ENCODE results near the gene ILDR2.
"Not testable (repeated sequence)": the region's sequence is repeated elsewhere in the genome, so short reads cannot be mapped to it uniquely, and the experiment has no call there.

Gene ILDR2

DNA sequence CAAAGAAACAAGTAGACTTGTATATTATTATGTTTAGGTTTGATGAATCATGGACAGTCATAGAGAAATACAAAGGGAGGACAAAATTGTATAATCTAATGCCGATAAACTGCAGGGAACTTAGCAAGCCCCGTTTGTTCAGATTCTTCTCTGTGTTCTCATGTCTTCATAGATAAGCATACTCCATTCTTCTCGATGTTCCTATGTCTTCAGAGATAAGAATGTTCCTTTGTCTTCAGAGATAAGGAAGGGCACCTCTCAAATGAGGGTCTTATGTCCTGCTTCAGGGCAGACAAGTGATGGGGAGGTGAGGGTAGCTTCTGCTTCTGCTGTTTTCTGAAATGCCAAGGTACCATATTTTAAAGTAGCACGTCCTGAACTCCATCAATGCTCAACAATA lies 79.6 kb downstream of the ILDR2 start:
- H3K9ac ChIP-seq (ENCODE audit: low read depth in 1 of 2, low read length in 2 of 2) = no peak overlapping the region
- H3K4me3 ChIP-seq (ENCODE audit: low read length in 2 of 2) = no peak overlapping the region
- H3K9me3 ChIP-seq (ENCODE audit: control insufficient read depth in 2 of 2, low read length in 2 of 2) = peaks cover 0 to 2% of the 10 kb centered on the region in 2 donors
- no peaks in the 10 kb centered on the region for H3K27me3 ChIP-seq (ENCODE audit: control insufficient read depth in 2 of 2, insufficient read depth in 2 of 2, low read length in 2 of 2)
- no peak overlapping the region for H3K27ac ChIP-seq (ENCODE audit: low read depth in 2 of 2, low read length in 2 of 2)
- no peaks in the 10 kb centered on the region for H3K36me3 ChIP-seq (ENCODE audit: control insufficient read depth in 2 of 2, insufficient read depth in 2 of 2, low read length in 2 of 2)
- H3K4me1 ChIP-seq (ENCODE audit: control insufficient read depth in 2 of 2, insufficient read depth in 2 of 2, low read length in 2 of 2) = no peaks in the 10 kb centered on the region

DNA sequence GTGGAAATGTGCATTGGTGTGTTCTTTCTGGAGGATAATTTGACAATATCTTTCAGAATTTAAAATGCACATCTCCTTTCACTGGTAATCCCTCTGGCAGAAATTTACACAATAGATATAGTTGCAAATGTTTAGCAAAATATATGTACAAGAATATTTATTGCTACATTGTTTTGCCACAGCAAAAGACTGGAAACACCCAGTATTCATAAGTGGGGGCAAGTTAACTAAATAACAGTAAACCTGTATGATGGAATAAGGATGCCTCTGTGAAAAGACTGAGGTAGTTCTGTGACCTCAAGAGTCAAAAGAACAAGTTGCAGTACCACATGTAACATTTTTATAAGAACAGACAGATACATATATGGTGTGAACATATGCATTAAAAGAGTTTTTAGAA lies 85.6 kb downstream of the ILDR2 start:
- Histone ChIP-seq H3K27me3 (ENCODE audit: control insufficient read depth in 2 of 2, insufficient read depth in 2 of 2, low read length in 2 of 2) (peaks cover 1 to 8% of the 10 kb centered on the region in 2 donors), H3K4me1 (ENCODE audit: control insufficient read depth in 2 of 2, insufficient read depth in 2 of 2, low read length in 2 of 2) (no peaks in the 10 kb centered on the region), H3K36me3 (ENCODE audit: control insufficient read depth in 2 of 2, insufficient read depth in 2 of 2, low read length in 2 of 2) (no peaks in the 10 kb centered on the region), H3K4me3 (ENCODE audit: low read length in 2 of 2) (no peak overlapping the region), H3K27ac (ENCODE audit: low read depth in 2 of 2, low read length in 2 of 2) (no peak overlapping the region), H3K9me3 (ENCODE audit: control insufficient read depth in 2 of 2, low read length in 2 of 2) (no peaks in the 10 kb centered on the region), H3K9ac (ENCODE audit: low read depth in 1 of 2, low read length in 2 of 2) (no peak overlapping the region)

DNA sequence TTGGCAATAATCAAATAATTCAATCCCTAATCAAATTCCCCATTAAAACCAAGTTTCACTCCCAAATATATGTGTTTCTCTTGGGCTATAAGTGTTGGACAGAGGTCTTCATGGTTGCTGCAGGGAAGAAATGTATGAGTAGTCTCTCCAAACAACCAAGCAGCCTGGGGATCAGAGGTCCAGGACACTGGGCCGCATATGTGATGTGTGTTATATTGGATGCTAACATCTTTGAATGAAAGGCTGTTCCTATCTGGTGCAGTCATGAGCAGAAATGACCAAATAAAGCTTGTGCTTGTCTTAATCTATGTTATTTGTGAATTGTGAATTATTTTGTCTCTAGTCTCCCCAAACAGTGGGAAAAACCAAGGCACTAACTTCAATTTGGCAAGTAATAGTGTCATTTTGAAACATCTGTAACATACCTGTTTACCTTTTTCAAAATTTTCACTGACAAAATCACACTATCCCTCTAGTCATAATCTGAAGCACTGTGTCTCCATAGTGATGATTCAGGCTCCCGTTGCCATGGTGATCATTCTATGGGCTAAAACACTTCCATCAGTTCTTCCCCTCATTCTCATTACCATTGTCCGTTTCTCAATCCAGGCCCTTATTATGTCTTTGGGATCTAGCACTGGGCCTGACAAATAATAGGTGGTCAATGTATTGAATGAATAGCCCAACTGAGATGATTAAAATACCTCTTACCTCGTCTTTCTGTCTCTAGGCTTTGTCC lies 86.8 kb downstream of the ILDR2 start:
- H3K9me3 ChIP-seq (ENCODE audit: control insufficient read depth in 2 of 2, low read length in 2 of 2) = no peaks in the 10 kb centered on the region
- peaks cover 0 to 4% of the 10 kb centered on the region in 2 donors for H3K4me1 ChIP-seq (ENCODE audit: control insufficient read depth in 2 of 2, insufficient read depth in 2 of 2, low read length in 2 of 2)

DNA sequence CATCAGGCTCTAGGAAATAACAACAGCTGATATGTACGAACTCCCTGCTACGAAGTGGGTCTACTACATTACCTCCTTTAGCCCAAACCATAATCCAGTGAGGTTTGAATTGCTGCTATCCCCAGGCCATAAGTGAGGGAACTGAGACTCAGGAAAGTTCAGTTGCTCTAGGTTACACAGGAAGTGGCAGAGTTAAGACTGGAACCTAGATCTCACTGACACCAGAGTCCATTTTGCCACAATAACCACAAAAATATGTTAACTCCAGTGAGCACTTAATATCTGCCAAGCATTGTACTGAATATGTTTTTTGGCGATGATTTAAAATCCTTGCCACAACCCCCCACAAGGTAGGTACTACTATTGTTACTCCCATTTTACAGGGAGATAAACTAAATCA lies 90.4 kb downstream of the ILDR2 start:
- no peak overlapping the region for H3K27ac ChIP-seq (ENCODE audit: low read depth in 2 of 2, low read length in 2 of 2)
- no peaks in the 10 kb centered on the region for H3K36me3 ChIP-seq (ENCODE audit: control insufficient read depth in 2 of 2, insufficient read depth in 2 of 2, low read length in 2 of 2)
- H3K9ac ChIP-seq (ENCODE audit: low read depth in 1 of 2, low read length in 2 of 2) = no peak overlapping the region
- H3K9me3 ChIP-seq (ENCODE audit: control insufficient read depth in 2 of 2, low read length in 2 of 2) = no peaks in the 10 kb centered on the region
- H3K27me3 ChIP-seq (ENCODE audit: control insufficient read depth in 2 of 2, insufficient read depth in 2 of 2, low read length in 2 of 2) = peaks cover 12 to 16% of the 10 kb centered on the region in 2 donors
- H3K4me3 ChIP-seq (ENCODE audit: low read length in 2 of 2) = no peak overlapping the region
- H3K4me1 ChIP-seq (ENCODE audit: control insufficient read depth in 2 of 2, insufficient read depth in 2 of 2, low read length in 2 of 2) = peaks cover 0 to 4% of the 10 kb centered on the region in 2 donors

More for the DNA sequence above, 86.8 kb downstream of the ILDR2 start:
- Histone ChIP-seq H3K27ac (ENCODE audit: low read depth in 2 of 2, low read length in 2 of 2) (no peak overlapping the region), H3K9ac (ENCODE audit: low read depth in 1 of 2, low read length in 2 of 2) (no peak overlapping the region), H3K36me3 (ENCODE audit: control insufficient read depth in 2 of 2, insufficient read depth in 2 of 2, low read length in 2 of 2) (no peaks in the 10 kb centered on the region), H3K4me3 (ENCODE audit: low read length in 2 of 2) (no peak overlapping the region), H3K27me3 (ENCODE audit: control insufficient read depth in 2 of 2, insufficient read depth in 2 of 2, low read length in 2 of 2) (peaks cover 11 to 14% of the 10 kb centered on the region in 2 donors)

DNA sequence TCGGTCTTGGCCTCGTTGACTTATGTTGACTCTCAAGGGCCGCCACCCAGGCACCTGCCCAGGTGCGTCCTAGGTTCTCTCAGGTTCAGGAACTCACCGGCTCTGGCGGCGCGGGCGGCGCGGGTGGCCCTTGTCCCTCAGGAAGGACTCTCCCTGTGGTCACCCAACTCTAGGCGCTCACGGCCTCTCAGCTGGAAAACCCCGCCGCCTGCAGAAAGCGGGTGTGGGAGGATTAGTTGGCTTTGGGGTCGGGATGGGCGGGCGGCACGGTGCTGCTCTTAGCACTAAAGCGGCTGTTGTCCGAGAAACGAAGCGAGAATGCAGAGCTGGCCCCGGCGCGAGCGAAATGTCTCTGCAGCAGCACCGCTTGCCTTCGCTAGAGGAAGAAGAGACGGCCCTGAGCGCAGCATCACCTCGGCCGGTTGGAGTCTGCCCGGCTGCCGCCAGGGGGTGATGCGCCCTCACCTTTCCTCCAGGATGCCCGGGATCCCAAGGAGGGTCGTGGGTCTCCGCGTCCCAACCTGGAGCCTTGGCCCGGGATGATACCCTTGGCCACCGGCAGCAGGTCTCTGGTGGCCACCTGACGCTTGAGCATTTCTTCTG lies 91.2 kb downstream of the ILDR2 start:
- H3K27ac ChIP-seq (ENCODE audit: low read depth in 2 of 2, low read length in 2 of 2) = no peak overlapping the region
- peak overlapping the region in 1 of 2 donors; percentile 36 for H3K4me3 ChIP-seq (ENCODE audit: low read length in 2 of 2)
- no peaks in the 10 kb centered on the region for H3K36me3 ChIP-seq (ENCODE audit: control insufficient read depth in 2 of 2, insufficient read depth in 2 of 2, low read length in 2 of 2)
- no peak overlapping the region for H3K9ac ChIP-seq (ENCODE audit: low read depth in 1 of 2, low read length in 2 of 2)
- H3K27me3 ChIP-seq (ENCODE audit: control insufficient read depth in 2 of 2, insufficient read depth in 2 of 2, low read length in 2 of 2) = peaks cover 12 to 16% of the 10 kb centered on the region in 2 donors
- H3K4me1 ChIP-seq (ENCODE audit: control insufficient read depth in 2 of 2, insufficient read depth in 2 of 2, low read length in 2 of 2) = peaks cover 0 to 4% of the 10 kb centered on the region in 2 donors
- H3K9me3 ChIP-seq (ENCODE audit: control insufficient read depth in 2 of 2, low read length in 2 of 2) = no peaks in the 10 kb centered on the region

DNA sequence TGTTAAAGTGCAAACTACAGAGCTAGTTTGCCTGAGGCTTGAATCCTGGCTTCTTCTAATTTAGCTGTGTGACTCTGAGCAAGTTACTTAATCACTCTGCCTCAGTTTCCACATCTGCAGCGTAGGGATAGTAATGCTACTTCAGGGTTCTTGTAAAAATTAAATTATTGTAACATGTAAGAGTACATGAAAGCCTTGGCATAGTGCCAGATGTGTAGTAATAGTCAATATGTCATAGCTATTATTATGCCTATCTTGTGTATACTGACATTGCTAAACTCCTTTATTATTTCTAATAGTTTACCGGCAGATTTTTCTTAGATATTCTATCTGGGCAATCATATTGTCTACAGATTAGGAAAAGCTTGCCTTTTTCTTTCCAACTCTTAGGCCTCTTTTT lies 92.4 kb downstream of the ILDR2 start:
- H3K27ac ChIP-seq (ENCODE audit: low read depth in 2 of 2, low read length in 2 of 2) = no peak overlapping the region
- H3K4me3 ChIP-seq (ENCODE audit: low read length in 2 of 2) = no peak overlapping the region
- peaks cover 12 to 16% of the 10 kb centered on the region in 2 donors for H3K27me3 ChIP-seq (ENCODE audit: control insufficient read depth in 2 of 2, insufficient read depth in 2 of 2, low read length in 2 of 2)

DNA sequence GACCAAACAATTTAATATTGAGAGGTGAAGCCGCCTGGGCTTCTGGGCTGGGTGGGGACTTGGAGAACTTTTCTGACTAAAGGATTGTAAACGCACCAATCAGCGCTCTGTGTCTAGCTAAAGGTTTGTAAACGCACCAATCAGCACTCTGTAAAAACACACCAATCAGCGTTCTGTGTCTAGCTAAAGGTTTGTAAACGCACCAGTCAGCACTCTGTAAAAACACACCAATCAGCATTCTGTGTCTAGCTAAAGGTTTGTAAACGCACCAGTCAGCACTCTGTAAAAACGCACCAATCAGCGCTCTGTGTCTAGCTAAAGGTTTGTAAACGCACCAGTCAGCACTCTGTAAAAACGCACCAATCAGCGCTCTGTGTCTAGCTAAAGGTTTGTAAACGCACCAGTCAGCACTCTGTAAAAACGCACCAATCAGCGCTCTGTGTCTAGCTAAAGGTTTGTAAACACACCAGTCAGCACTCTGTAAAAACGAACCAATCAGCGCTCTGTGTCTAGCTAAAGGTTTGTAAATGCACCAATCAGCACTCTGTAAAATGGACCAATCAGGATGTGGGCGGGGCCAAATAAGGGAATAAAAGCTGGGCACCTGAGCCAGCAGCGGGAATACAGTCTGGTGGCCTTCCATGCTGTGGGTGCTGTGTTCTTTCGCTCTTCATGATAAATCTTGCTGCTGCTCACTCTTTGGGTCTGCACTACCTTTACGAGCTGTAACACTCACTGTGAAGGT lies 97.0 kb downstream of the ILDR2 start:
- H3K9me3 ChIP-seq (ENCODE audit: control insufficient read depth in 2 of 2, low read length in 2 of 2); H3K9ac ChIP-seq (ENCODE audit: low read depth in 1 of 2, low read length in 2 of 2); H3K27ac ChIP-seq (ENCODE audit: low read depth in 2 of 2, low read length in 2 of 2): not testable (repeated sequence)

More for the DNA sequence above, 92.4 kb downstream of the ILDR2 start:
- H3K36me3 ChIP-seq (ENCODE audit: control insufficient read depth in 2 of 2, insufficient read depth in 2 of 2, low read length in 2 of 2) = no peaks in the 10 kb centered on the region
- H3K9ac ChIP-seq (ENCODE audit: low read depth in 1 of 2, low read length in 2 of 2) = no peak overlapping the region
- H3K9me3 ChIP-seq (ENCODE audit: control insufficient read depth in 2 of 2, low read length in 2 of 2) = no peaks in the 10 kb centered on the region
- H3K4me1 ChIP-seq (ENCODE audit: control insufficient read depth in 2 of 2, insufficient read depth in 2 of 2, low read length in 2 of 2) = peaks cover 0 to 4% of the 10 kb centered on the region in 2 donors

DNA sequence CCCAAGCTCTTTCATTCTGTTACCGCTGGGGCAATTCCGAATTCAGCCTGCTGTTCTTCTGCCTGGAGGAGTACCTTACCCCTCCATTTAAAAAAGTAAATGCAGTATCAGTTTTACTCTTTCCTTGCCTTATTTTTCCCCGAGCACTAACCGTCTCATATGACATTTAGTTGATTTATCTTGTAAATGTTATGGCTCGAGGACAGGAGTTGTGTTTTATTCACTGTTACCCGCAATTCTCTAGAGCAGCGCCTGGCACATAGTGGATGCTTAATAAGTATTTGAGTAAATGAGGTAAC lies 98.9 kb downstream of the ILDR2 start:
- Histone ChIP-seq H3K36me3 (ENCODE audit: control insufficient read depth in 2 of 2, insufficient read depth in 2 of 2, low read length in 2 of 2) (no peaks in the 10 kb centered on the region), H3K27me3 (ENCODE audit: control insufficient read depth in 2 of 2, insufficient read depth in 2 of 2, low read length in 2 of 2) (no peaks in the 10 kb centered on the region), H3K4me3 (ENCODE audit: low read length in 2 of 2) (peak overlapping the region; percentile 78 to 88), H3K9me3 (ENCODE audit: control insufficient read depth in 2 of 2, low read length in 2 of 2) (no peaks in the 10 kb centered on the region), H3K27ac (ENCODE audit: low read depth in 2 of 2, low read length in 2 of 2) (no peak overlapping the region), H3K9ac (ENCODE audit: low read depth in 1 of 2, low read length in 2 of 2) (peak overlapping the region; percentile 28 to 80), H3K4me1 (ENCODE audit: control insufficient read depth in 2 of 2, insufficient read depth in 2 of 2, low read length in 2 of 2) (peaks cover 4 to 5% of the 10 kb centered on the region in 2 donors)

More for the DNA sequence above, 97.0 kb downstream of the ILDR2 start:
- not testable (repeated sequence) for H3K27me3 ChIP-seq (ENCODE audit: control insufficient read depth in 2 of 2, insufficient read depth in 2 of 2, low read length in 2 of 2); H3K36me3 ChIP-seq (ENCODE audit: control insufficient read depth in 2 of 2, insufficient read depth in 2 of 2, low read length in 2 of 2); H3K4me1 ChIP-seq (ENCODE audit: control insufficient read depth in 2 of 2, insufficient read depth in 2 of 2, low read length in 2 of 2); H3K4me3 ChIP-seq (ENCODE audit: low read length in 2 of 2)

DNA sequence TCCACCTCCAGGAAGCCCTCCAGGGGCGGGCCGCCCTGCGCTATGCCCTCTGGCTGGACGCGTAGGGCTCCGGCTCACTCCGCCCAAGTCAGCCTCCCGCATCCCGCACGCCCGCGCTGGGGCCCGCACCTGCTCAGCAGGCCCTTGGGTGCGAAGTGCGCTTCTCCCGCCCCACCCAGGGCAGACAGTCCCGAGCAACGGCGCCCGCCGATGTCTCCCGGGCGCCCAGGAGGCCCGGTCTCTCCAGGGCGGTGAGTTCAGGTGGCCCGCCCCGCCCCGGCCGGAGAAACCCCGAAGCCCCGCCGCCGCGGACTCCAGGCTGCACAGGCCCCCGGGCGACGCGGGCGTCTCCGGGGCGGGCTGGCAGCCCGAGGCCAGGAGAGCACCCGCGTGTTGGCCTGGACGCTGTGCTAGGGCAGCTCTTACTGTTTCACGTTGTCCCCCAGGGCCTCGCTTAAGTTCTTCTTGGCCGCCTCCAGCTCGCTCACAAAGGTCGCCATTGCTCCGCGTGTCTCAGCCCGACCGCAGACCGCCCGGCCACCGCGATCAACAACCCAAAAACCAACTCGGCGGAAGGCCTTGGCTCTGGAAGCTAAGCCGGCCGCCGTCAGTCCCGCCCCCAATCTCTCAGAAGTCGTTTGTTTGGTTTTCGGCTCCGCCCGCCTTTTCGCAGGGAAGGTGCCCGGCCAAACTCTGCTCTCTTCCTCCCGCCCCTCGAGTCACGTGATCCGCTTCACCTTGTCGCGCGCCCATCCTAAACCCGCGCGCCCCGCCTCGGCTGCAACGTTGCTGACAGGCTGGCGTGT lies 99.4 kb downstream of the ILDR2 start, which contains the start of gene TADA1:
Gene TADA1 (minus strand): TSS at position 531 of the 806 bp plus-strand sequence. CDS start 31 bp downstream, at position 500.
- Histone ChIP-seq H3K4me1 (ENCODE audit: control insufficient read depth in 2 of 2, insufficient read depth in 2 of 2, low read length in 2 of 2) (peaks cover 4 to 5% of the 10 kb centered on the region in 2 donors), H3K36me3 (ENCODE audit: control insufficient read depth in 2 of 2, insufficient read depth in 2 of 2, low read length in 2 of 2) (no peaks in the 10 kb centered on the region), H3K9me3 (ENCODE audit: control insufficient read depth in 2 of 2, low read length in 2 of 2) (no peaks in the 10 kb centered on the region), H3K27ac (ENCODE audit: low read depth in 2 of 2, low read length in 2 of 2) (peak within 1 kb of the TSS; percentile 95), H3K4me3 (ENCODE audit: low read length in 2 of 2) (peak within 1 kb of the TSS; percentile 78 to 88), H3K27me3 (ENCODE audit: control insufficient read depth in 2 of 2, insufficient read depth in 2 of 2, low read length in 2 of 2) (no peaks in the 10 kb centered on the region), H3K9ac (ENCODE audit: low read depth in 1 of 2, low read length in 2 of 2) (peak within 1 kb of the TSS; percentile 72 to 80)
